Gastrocnemius medialis (tissue), 4 donors: ENCODE measurements around the gene AVEN.

Source experiments
- POLR2A ChIP-seq, 2 donors: fragments of 450-650 bp; IDR thresholded peaks; one replicate each; pipeline ENCODE4 v1.6.1; 2017; ENCODE audit warnings: antibody characterized with exemption in 2 of 2, mild to moderate bottlenecking in 2 of 2, moderate library complexity in 2 of 2
- TF ChIP-seq, protein P1 (sequence below), 5 experiments: fragments of 450-650 bp in 3 of 5; fragments of 200-600 bp in 2 of 5; sonication (generic) in 2 of 5; IDR thresholded peaks in 4 of 5; conservative IDR thresholded peaks in 1 of 5; 1 replicate in 4 of 5; 2 replicates in 1 of 5; pipeline ENCODE4 v1.5.1; 2016 to 2019; ENCODE audit warnings: antibody characterized with exemption in 5 of 5, mild to moderate bottlenecking in 3 of 5, moderate library complexity in 3 of 5

DNA sequence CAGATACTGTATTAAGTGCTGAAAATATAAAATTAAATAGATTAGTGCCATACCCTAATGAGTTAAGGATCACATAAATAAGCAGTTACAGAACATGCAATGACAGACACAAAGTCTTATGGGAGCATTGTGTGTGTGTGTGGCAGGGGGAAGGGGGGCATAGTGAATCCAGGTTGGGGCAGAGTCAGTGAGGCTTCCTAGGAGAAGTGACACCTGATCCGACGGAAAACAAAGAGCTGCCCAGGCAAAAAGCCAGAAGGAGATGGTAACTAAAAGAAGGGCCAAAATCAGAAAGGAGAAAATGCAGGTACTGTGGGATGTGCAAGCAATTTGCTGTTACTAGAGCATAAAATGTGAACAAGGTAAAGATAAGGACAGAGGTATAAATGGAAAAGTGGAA, 150.8 kb downstream of the AVEN start:
- TF ChIP-seq, protein P1, sequence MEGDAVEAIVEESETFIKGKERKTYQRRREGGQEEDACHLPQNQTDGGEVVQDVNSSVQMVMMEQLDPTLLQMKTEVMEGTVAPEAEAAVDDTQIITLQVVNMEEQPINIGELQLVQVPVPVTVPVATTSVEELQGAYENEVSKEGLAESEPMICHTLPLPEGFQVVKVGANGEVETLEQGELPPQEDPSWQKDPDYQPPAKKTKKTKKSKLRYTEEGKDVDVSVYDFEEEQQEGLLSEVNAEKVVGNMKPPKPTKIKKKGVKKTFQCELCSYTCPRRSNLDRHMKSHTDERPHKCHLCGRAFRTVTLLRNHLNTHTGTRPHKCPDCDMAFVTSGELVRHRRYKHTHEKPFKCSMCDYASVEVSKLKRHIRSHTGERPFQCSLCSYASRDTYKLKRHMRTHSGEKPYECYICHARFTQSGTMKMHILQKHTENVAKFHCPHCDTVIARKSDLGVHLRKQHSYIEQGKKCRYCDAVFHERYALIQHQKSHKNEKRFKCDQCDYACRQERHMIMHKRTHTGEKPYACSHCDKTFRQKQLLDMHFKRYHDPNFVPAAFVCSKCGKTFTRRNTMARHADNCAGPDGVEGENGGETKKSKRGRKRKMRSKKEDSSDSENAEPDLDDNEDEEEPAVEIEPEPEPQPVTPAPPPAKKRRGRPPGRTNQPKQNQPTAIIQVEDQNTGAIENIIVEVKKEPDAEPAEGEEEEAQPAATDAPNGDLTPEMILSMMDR (IDR thresholded peaks at IDR 0.05 in 4 of 5, conservative IDR thresholded peaks at IDR 0.05 in 1 of 5): no peak
- TF ChIP-seq POLR2A (IDR thresholded peaks at IDR 0.05): no peak
